ENCODE measurements around the gene ATP1B4.

DNA sequence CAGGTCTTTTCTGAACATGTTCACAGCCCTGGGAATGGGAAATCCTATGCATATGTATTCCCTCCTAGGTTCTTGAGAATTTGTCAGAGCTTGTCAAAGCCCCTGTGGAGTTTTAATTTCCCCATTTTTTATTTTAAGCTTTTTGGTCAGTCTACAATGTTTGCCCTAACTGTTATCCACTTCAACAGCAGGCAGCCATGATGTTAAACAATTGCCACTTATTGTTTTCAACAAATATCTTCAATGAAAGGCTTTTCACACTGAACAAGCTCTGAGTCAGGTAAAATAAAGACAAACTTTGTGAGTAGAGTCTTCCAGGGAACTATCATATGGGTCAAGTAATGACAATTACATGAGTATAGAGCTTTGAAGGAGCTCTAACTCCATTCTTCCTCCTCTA, 25.0 kb upstream of the ATP1B4 start:
- TF ChIP-seq, protein P1, sequence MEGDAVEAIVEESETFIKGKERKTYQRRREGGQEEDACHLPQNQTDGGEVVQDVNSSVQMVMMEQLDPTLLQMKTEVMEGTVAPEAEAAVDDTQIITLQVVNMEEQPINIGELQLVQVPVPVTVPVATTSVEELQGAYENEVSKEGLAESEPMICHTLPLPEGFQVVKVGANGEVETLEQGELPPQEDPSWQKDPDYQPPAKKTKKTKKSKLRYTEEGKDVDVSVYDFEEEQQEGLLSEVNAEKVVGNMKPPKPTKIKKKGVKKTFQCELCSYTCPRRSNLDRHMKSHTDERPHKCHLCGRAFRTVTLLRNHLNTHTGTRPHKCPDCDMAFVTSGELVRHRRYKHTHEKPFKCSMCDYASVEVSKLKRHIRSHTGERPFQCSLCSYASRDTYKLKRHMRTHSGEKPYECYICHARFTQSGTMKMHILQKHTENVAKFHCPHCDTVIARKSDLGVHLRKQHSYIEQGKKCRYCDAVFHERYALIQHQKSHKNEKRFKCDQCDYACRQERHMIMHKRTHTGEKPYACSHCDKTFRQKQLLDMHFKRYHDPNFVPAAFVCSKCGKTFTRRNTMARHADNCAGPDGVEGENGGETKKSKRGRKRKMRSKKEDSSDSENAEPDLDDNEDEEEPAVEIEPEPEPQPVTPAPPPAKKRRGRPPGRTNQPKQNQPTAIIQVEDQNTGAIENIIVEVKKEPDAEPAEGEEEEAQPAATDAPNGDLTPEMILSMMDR (conservative IDR thresholded peaks at IDR 0.05; ENCODE audit: low read length) = no peak
- no peak for TF ChIP-seq EZH2phosphoT487 (IDR thresholded peaks at IDR 0.05; ENCODE audit: borderline replicate concordance)
